ENCODE data around the gene NFATC1.

NFATC1 gene

GRCh38 chr18:79402977-79403722 is 7.4 kb downstream of the NFATC1 start:
- no peak for DNase-seq (ENCODE audit: low read depth, low spot score)
- peak overlapping the region; percentile 49 for H3K27ac ChIP-seq

GRCh38 chr18:79403723-79404566 is 8.2 kb downstream of the NFATC1 start:
- DNase-seq (ENCODE audit: low read depth, low spot score): no peak
- H3K27ac ChIP-seq: peak overlapping the region; percentile 49

GRCh38 chr18:79404567-79404910 is 8.8 kb downstream of the NFATC1 start:
- no peak overlapping the region for H3K27ac ChIP-seq
- no peak for DNase-seq (ENCODE audit: low read depth, low spot score)

- no peak overlapping the region for H3K27ac ChIP-seq
- no peak for DNase-seq (ENCODE audit: low read depth, low spot score)
These were observed 9.5 kb downstream of the NFATC1 start for GRCh38 chr18:79405019-79405780.

GRCh38 chr18:79405781-79406575 is 10.2 kb downstream of the NFATC1 start:
- DNase-seq (ENCODE audit: low read depth, low spot score): no peak
- H3K27ac ChIP-seq: no peak overlapping the region

- DNase-seq (ENCODE audit: low read depth, low spot score): no peak
- no peak overlapping the region for H3K27ac ChIP-seq
These were observed 11.0 kb downstream of the NFATC1 start for GRCh38 chr18:79406708-79407107.

DNA sequence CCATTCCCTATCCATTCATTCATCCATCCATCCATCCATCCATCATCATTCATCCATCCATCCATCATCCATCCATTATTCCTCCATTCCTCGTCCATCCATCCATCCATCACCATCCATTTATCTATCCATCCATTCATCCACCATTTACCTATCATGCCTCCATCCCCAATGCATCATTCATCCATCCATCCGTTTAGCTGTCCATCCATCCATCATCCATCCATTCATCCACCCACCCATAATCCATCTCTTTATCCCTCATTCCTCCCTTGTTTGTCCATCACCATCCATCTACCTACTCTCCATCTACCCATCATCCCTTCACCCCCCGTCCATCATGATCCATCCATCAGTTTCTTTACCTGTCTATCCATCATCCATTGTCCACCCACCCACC is 13.6 kb downstream of the NFATC1 start:
- no peak overlapping the region for H3K27ac ChIP-seq
- no peak for DNase-seq (ENCODE audit: low read depth, low spot score)

DNA sequence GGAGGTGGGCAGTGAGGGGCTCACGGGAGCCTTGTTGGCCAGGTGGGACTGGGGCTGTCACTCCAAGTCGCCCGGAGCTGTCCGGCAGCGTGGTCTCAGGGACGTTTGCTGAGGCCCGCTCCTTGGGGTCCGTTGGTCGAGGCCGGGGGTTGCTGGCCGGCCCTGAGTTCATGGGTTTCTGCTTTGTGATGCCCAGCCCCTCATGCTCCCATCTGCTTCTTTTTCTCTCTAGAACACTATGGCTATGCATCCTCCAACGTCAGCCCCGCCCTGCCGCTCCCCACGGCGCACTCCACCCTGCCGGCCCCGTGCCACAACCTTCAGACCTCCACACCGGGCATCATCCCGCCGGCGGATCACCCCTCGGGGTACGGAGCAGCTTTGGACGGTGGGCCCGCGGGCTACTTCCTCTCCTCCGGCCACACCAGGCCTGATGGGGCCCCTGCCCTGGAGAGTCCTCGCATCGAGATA is 14.5 kb downstream of the NFATC1 start:
- DNase-seq (ENCODE audit: low read depth, low spot score): no peak
- no peak overlapping the region for H3K27ac ChIP-seq

GRCh38 chr18:79410731-79411613 is 15.2 kb downstream of the NFATC1 start:
- no peak for DNase-seq (ENCODE audit: low read depth, low spot score)
- H3K27ac ChIP-seq: no peak overlapping the region

GRCh38 chr18:79411614-79412526 is 16.1 kb downstream of the NFATC1 start:
- no peak for DNase-seq (ENCODE audit: low read depth, low spot score)
- H3K27ac ChIP-seq: no peak overlapping the region

- DNase-seq (ENCODE audit: low read depth, low spot score): no peak
- H3K27ac ChIP-seq: no peak overlapping the region
These were observed 17.3 kb downstream of the NFATC1 start for GRCh38 chr18:79413025-79413424.

DNA sequence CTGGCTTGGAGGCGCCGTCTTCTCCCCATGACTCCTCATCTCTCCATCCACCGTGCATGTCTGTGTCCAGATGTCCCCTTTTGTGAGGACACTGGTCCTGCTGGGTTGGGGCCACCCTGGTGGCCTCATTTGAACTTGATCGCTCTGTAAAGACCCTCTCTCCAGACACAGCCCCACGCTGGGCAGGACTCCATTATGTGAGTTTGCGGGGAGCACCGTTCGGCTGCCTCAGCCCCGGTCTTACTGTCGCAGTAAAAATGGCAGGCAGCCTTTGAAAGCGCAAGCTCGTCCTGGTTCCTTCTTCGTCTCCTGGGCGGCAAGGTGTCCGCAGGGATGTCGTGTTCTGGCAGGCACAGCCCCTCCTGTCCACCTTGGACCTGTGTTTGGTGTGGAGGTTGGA is 17.7 kb downstream of the NFATC1 start:
- H3K27ac ChIP-seq: no peak overlapping the region
- no peak for DNase-seq (ENCODE audit: low read depth, low spot score)

GRCh38 chr18:79413901-79414300 is 18.2 kb downstream of the NFATC1 start:
- no peak for DNase-seq (ENCODE audit: low read depth, low spot score)
- no peak overlapping the region for H3K27ac ChIP-seq

DNA sequence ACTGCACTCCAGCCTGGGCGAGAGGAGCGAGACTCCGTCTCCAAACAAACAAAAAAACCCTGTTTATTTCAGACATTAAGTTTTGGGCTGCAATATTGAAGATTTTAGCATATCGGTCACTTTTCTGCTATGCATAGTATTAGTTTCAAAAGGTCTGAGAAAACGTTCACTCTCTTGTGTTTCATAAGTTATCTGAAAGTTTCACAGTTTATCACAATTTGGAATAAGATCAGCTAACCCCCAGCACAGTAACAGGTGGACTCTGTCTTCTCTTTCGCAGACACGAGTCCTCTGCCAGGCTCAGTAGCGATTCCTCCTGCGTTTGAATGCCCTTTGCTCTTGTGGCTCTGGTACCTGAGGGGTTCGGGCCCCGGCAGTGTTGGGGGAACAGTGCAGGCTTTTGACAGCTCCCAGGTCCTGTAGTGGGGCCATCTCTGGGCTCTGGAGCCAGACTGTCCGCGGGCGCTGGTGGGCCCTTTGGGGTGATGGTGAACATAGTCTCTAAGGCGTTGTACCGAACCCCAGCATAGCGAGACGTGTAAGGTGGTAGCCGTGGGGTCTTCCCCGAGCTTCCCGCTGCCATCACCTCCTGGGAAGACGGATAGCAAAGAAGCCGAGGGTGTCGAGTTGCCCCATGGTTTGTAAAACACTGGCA is 20.4 kb downstream of the NFATC1 start:
- H3K27ac ChIP-seq: no peak overlapping the region
- no peak for DNase-seq (ENCODE audit: low read depth, low spot score)

DNA sequence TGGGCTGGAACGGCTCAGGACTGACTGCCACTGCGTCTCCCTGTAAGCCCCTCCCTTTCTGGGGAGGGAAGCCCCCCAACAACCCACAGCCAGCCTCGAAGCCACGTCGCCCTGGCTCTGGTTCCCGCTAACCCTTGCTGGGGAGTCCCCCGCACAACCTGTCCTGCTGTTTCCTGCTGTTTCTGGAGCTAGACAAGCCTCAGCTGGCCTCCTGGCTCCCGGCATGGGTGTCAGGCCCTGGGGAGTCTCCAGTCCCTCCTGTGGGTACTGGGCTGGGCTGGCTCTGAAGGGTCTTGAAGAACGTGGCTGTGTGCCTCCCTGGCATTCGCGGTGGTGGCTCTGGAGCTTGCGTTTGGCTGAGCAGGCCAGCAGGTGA is 20.9 kb downstream of the NFATC1 start:
- no peak overlapping the region for H3K27ac ChIP-seq
- DNase-seq (ENCODE audit: low read depth, low spot score): no peak

DNA sequence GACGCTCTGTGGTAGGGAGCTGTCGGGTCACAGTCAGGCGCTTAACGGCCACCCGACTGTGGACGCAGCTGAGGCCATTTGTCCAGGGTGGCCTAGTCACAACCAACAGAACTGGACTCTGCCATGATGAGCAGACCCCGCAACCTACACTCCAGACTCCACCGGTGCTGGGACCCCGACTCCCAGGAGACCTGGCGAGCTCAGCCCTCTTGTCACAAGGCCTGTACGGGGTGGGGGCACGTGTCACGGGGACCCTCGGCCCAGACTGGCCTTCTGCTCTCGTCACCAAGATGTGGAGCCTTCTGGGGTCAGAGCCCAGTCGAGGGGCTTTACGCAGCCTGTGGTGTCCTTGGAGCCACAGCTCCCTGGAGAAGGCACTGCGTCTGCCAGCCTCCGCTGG is 22.5 kb downstream of the NFATC1 start:
- H3K27ac ChIP-seq: no peak overlapping the region
- DNase-seq (ENCODE audit: low read depth, low spot score): no peak

- H3K27ac ChIP-seq: no peak overlapping the region
- DNase-seq (ENCODE audit: low read depth, low spot score): no peak
These were observed 22.9 kb downstream of the NFATC1 start for GRCh38 chr18:79418642-79419041.

Measured in epithelial cell of prostate (primary cell).